ENCODE measurements around the gene MDGA2. TPM values are rescaled to one million over a fixed set of nuclear protein-coding genes. Genes with fewer than 3 reads are reported as not detected.
"Not testable (repeated sequence)": the region's sequence is repeated elsewhere in the genome, so short reads cannot be mapped to it uniquely, and the experiment has no call there.

MDGA2 gene
- total RNA-seq, 1 donor from 2014 or later: not detected

GRCh38 chr14:47194055-47194454 lies 481.4 kb downstream of the MDGA2 start:
- H3K27ac Mint-ChIP-seq: no peak overlapping the region
- no peaks in the 10 kb centered on the region for H3K9me3 Mint-ChIP-seq
- intact Hi-C loops (cut with micrococcal nuclease): no loop called here

GRCh38 chr14:47192203-47192602 lies 483.2 kb downstream of the MDGA2 start:
- H3K9me3 Mint-ChIP-seq: not testable (repeated sequence)

More at GRCh38 chr14:47194055-47194454, 481.4 kb downstream of the MDGA2 start:
- Mint-ChIP-seq H3K4me1 (no peaks in the 10 kb centered on the region), H3K36me3 (ENCODE audit: low read depth) (no peaks in the 10 kb centered on the region), H3K4me3 (no peak overlapping the region), H3K27me3 (no peaks in the 10 kb centered on the region)
- no peak for DNase-seq

GRCh38 chr14:47191700-47192099 lies 483.7 kb downstream of the MDGA2 start:
- no peaks in the 10 kb centered on the region for H3K9me3 Mint-ChIP-seq
- intact Hi-C loops (cut with micrococcal nuclease): no loop called here
- H3K27me3 Mint-ChIP-seq: no peaks in the 10 kb centered on the region
- H3K4me3 Mint-ChIP-seq: no peak overlapping the region
- no peaks in the 10 kb centered on the region for H3K36me3 Mint-ChIP-seq (ENCODE audit: low read depth)
- H3K4me1 Mint-ChIP-seq: no peaks in the 10 kb centered on the region
- no peak for DNase-seq
- H3K27ac Mint-ChIP-seq: no peak overlapping the region

More at GRCh38 chr14:47192203-47192602, 483.2 kb downstream of the MDGA2 start:
- H3K27me3 Mint-ChIP-seq; H3K4me3 Mint-ChIP-seq; H3K4me1 Mint-ChIP-seq; intact Hi-C loops (cut with micrococcal nuclease); DNase-seq; H3K27ac Mint-ChIP-seq; H3K36me3 Mint-ChIP-seq (ENCODE audit: low read depth): not testable (repeated sequence)

GRCh38 chr14:47189911-47190484 lies 485.4 kb downstream of the MDGA2 start:
- intact Hi-C loops (cut with micrococcal nuclease): no loop called here
- no peak overlapping the region for H3K27ac Mint-ChIP-seq
- H3K9me3 Mint-ChIP-seq: no peaks in the 10 kb centered on the region
- no peak overlapping the region for H3K4me3 Mint-ChIP-seq
- H3K27me3 Mint-ChIP-seq: no peaks in the 10 kb centered on the region
- H3K36me3 Mint-ChIP-seq (ENCODE audit: low read depth): no peaks in the 10 kb centered on the region
- no peaks in the 10 kb centered on the region for H3K4me1 Mint-ChIP-seq
- DNase-seq: no peak

- intact Hi-C loops (cut with micrococcal nuclease): no loop called here
- Mint-ChIP-seq H3K4me1 (no peaks in the 10 kb centered on the region), H3K9me3 (no peaks in the 10 kb centered on the region), H3K27me3 (no peaks in the 10 kb centered on the region), H3K36me3 (ENCODE audit: low read depth) (no peaks in the 10 kb centered on the region), H3K27ac (no peak overlapping the region), H3K4me3 (no peak overlapping the region)
- no peak for DNase-seq
Observed at GRCh38 chr14:47186486-47186885, 488.9 kb downstream of the MDGA2 start.

- DNase-seq: no peak
- H3K4me3 Mint-ChIP-seq: no peak overlapping the region
- intact Hi-C loops (cut with micrococcal nuclease): no loop called here
Observed at GRCh38 chr14:47179906-47180305, 495.5 kb downstream of the MDGA2 start.

GRCh38 chr14:47171896-47172295 lies 503.5 kb downstream of the MDGA2 start:
- DNase-seq; H3K27me3 Mint-ChIP-seq; intact Hi-C loops (cut with micrococcal nuclease); H3K4me1 Mint-ChIP-seq; H3K9me3 Mint-ChIP-seq; H3K4me3 Mint-ChIP-seq; H3K27ac Mint-ChIP-seq; H3K36me3 Mint-ChIP-seq (ENCODE audit: low read depth): not testable (repeated sequence)

More at GRCh38 chr14:47179906-47180305, 495.5 kb downstream of the MDGA2 start:
- no peaks in the 10 kb centered on the region for H3K27me3 Mint-ChIP-seq
- no peak overlapping the region for H3K27ac Mint-ChIP-seq
- H3K4me1 Mint-ChIP-seq: no peaks in the 10 kb centered on the region
- H3K36me3 Mint-ChIP-seq (ENCODE audit: low read depth): no peaks in the 10 kb centered on the region
- H3K9me3 Mint-ChIP-seq: no peaks in the 10 kb centered on the region

GRCh38 chr14:47167402-47167801 lies 508.0 kb downstream of the MDGA2 start:
- Mint-ChIP-seq H3K4me3 (no peak overlapping the region), H3K9me3 (peaks cover 5% of the 10 kb centered on the region), H3K4me1 (no peaks in the 10 kb centered on the region), H3K27ac (no peak overlapping the region), H3K36me3 (ENCODE audit: low read depth) (no peaks in the 10 kb centered on the region), H3K27me3 (no peaks in the 10 kb centered on the region)
- no peak for DNase-seq
- intact Hi-C loops (cut with micrococcal nuclease): no loop called here

GRCh38 chr14:47155395-47155794 lies 520.0 kb downstream of the MDGA2 start:
- H3K36me3 Mint-ChIP-seq (ENCODE audit: low read depth): no peaks in the 10 kb centered on the region
- intact Hi-C loops (cut with micrococcal nuclease): no loop called here
- H3K4me3 Mint-ChIP-seq: no peak overlapping the region
- no peak for DNase-seq
- no peaks in the 10 kb centered on the region for H3K27me3 Mint-ChIP-seq
- H3K4me1 Mint-ChIP-seq: no peaks in the 10 kb centered on the region
- H3K27ac Mint-ChIP-seq: no peak overlapping the region
- no peaks in the 10 kb centered on the region for H3K9me3 Mint-ChIP-seq

GRCh38 chr14:47154276-47154797 lies 521.1 kb downstream of the MDGA2 start:
- Mint-ChIP-seq H3K9me3 (no peaks in the 10 kb centered on the region), H3K4me1 (no peaks in the 10 kb centered on the region), H3K4me3 (no peak overlapping the region), H3K27ac (no peak overlapping the region), H3K36me3 (ENCODE audit: low read depth) (no peaks in the 10 kb centered on the region), H3K27me3 (no peaks in the 10 kb centered on the region)
- intact Hi-C loops (cut with micrococcal nuclease): no loop called here
- DNase-seq: no peak

- no peaks in the 10 kb centered on the region for H3K4me1 Mint-ChIP-seq
- no peak overlapping the region for H3K4me3 Mint-ChIP-seq
- no peaks in the 10 kb centered on the region for H3K9me3 Mint-ChIP-seq
- H3K27ac Mint-ChIP-seq: no peak overlapping the region
- intact Hi-C loops (cut with micrococcal nuclease): no loop called here
- no peak for DNase-seq
- H3K27me3 Mint-ChIP-seq: no peaks in the 10 kb centered on the region
- no peaks in the 10 kb centered on the region for H3K36me3 Mint-ChIP-seq (ENCODE audit: low read depth)
Observed at GRCh38 chr14:47153746-47154145, 521.7 kb downstream of the MDGA2 start.

GRCh38 chr14:47150267-47150666 lies 525.1 kb downstream of the MDGA2 start:
- Mint-ChIP-seq H3K4me3 (no peak overlapping the region), H3K9me3 (no peaks in the 10 kb centered on the region), H3K27ac (no peak overlapping the region), H3K4me1 (no peaks in the 10 kb centered on the region), H3K36me3 (ENCODE audit: low read depth) (no peaks in the 10 kb centered on the region), H3K27me3 (no peaks in the 10 kb centered on the region)
- no peak for DNase-seq
- intact Hi-C loops (cut with micrococcal nuclease): no loop called here

- Mint-ChIP-seq H3K27me3 (no peaks in the 10 kb centered on the region), H3K9me3 (no peaks in the 10 kb centered on the region), H3K4me3 (no peak overlapping the region), H3K27ac (no peak overlapping the region), H3K36me3 (ENCODE audit: low read depth) (no peaks in the 10 kb centered on the region), H3K4me1 (no peaks in the 10 kb centered on the region)
- intact Hi-C loops (cut with micrococcal nuclease): no loop called here
- no peak for DNase-seq
Observed at GRCh38 chr14:47149326-47149725, 526.1 kb downstream of the MDGA2 start.

GRCh38 chr14:47148686-47149085 lies 526.7 kb downstream of the MDGA2 start:
- Mint-ChIP-seq H3K9me3 (no peaks in the 10 kb centered on the region), H3K4me1 (no peaks in the 10 kb centered on the region), H3K36me3 (ENCODE audit: low read depth) (no peaks in the 10 kb centered on the region), H3K4me3 (no peak overlapping the region), H3K27ac (no peak overlapping the region), H3K27me3 (no peaks in the 10 kb centered on the region)
- intact Hi-C loops (cut with micrococcal nuclease): no loop called here
- no peak for DNase-seq

- H3K4me1 Mint-ChIP-seq: no peaks in the 10 kb centered on the region
- no peaks in the 10 kb centered on the region for H3K36me3 Mint-ChIP-seq (ENCODE audit: low read depth)
- H3K4me3 Mint-ChIP-seq: no peak overlapping the region
Observed at GRCh38 chr14:47120645-47121044, 554.8 kb downstream of the MDGA2 start.

More at GRCh38 chr14:47120645-47121044, 554.8 kb downstream of the MDGA2 start:
- H3K9me3 Mint-ChIP-seq: no peaks in the 10 kb centered on the region
- DNase-seq: no peak
- H3K27ac Mint-ChIP-seq: no peak overlapping the region
- no peaks in the 10 kb centered on the region for H3K27me3 Mint-ChIP-seq
- intact Hi-C loops (cut with micrococcal nuclease): no loop called here
